Measurements from ENCODE around the gene ALPP.

DNA sequence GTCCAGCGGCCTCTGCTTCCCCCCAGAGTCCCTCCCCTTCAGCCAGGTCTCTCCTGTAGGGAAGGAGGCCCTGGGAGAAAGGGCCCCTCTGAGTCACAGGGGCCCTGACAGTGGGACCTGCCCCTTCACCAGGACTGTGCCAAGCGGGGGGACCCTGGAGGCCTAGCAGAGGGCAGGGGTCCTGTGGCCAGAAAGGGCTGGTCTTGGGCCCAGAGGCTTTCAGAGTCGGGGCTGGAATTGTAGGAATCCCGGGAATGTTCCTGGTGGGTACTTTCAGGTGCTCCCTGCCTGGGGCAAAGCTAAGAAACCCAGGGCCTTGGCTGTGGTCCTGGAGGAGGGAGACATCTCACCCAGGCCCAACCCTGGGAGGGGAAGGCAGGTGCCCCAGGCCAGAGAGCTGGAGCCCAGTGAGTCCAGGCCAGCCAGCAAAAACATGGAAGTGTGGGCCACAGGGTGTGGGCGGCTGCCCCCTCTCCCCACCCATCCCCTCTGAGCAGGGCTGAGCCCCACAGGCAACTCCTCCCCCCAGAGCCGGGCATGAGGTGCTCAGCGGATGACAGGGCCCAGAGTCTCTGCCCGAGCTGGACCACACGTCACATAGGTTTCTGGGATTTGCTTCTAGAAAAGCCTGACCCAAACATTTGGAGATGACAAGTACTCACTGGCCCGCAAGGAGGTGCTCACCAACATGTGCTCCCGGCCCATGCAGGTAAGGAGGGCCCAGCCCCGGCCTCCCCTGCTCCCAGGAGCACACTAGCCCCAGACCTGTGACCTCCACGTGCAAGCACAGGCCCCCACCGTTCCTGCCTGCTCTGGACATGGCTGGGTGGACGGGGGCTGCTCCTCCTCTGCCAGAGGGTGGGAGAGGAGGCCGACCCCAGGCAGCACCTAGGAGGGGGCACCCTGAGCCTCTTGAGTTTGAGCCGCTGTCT, 48.2 kb upstream of the ALPP start:
- TF ChIP-seq, protein P1, sequence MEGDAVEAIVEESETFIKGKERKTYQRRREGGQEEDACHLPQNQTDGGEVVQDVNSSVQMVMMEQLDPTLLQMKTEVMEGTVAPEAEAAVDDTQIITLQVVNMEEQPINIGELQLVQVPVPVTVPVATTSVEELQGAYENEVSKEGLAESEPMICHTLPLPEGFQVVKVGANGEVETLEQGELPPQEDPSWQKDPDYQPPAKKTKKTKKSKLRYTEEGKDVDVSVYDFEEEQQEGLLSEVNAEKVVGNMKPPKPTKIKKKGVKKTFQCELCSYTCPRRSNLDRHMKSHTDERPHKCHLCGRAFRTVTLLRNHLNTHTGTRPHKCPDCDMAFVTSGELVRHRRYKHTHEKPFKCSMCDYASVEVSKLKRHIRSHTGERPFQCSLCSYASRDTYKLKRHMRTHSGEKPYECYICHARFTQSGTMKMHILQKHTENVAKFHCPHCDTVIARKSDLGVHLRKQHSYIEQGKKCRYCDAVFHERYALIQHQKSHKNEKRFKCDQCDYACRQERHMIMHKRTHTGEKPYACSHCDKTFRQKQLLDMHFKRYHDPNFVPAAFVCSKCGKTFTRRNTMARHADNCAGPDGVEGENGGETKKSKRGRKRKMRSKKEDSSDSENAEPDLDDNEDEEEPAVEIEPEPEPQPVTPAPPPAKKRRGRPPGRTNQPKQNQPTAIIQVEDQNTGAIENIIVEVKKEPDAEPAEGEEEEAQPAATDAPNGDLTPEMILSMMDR (IDR thresholded peaks at IDR 0.05), result no peak
- TF ChIP-seq TAF1 (IDR thresholded peaks at IDR 0.05; ENCODE audit: borderline replicate concordance, low read depth, low read length) (no peak), RAD21 (IDR thresholded peaks at IDR 0.05; ENCODE audit: low read length) (no peak), POLR2AphosphoS5 (IDR thresholded peaks at IDR 0.05; ENCODE audit: low read depth, low read length) (no peak), MXI1 (IDR thresholded peaks at IDR 0.05; ENCODE audit: low read depth, low read length) (no peak), ELF1 (IDR thresholded peaks at IDR 0.05) (no peak), EZH2phosphoT487 (IDR thresholded peaks at IDR 0.05; ENCODE audit: borderline replicate concordance, low read depth) (no peak), SMC3 (IDR thresholded peaks at IDR 0.05; ENCODE audit: low read depth, low read length) (no peak), MEF2A (IDR thresholded peaks at IDR 0.05; ENCODE audit: borderline replicate concordance, low read depth) (no peak), YY1 (IDR thresholded peaks at IDR 0.05; ENCODE audit: low read depth) (no peak)
- TF ChIP-seq, protein P2, sequence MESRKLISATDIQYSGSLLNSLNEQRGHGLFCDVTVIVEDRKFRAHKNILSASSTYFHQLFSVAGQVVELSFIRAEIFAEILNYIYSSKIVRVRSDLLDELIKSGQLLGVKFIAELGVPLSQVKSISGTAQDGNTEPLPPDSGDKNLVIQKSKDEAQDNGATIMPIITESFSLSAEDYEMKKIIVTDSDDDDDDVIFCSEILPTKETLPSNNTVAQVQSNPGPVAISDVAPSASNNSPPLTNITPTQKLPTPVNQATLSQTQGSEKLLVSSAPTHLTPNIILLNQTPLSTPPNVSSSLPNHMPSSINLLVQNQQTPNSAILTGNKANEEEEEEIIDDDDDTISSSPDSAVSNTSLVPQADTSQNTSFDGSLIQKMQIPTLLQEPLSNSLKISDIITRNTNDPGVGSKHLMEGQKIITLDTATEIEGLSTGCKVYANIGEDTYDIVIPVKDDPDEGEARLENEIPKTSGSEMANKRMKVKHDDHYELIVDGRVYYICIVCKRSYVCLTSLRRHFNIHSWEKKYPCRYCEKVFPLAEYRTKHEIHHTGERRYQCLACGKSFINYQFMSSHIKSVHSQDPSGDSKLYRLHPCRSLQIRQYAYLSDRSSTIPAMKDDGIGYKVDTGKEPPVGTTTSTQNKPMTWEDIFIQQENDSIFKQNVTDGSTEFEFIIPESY (IDR thresholded peaks at IDR 0.05; ENCODE audit: borderline replicate concordance, low read depth), result no peak
- TF ChIP-seq, protein P3, sequence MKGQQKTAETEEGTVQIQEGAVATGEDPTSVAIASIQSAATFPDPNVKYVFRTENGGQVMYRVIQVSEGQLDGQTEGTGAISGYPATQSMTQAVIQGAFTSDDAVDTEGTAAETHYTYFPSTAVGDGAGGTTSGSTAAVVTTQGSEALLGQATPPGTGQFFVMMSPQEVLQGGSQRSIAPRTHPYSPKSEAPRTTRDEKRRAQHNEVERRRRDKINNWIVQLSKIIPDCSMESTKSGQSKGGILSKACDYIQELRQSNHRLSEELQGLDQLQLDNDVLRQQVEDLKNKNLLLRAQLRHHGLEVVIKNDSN (IDR thresholded peaks at IDR 0.05; ENCODE audit: borderline replicate concordance, low read depth), result no peak
